K562 treated with DMSO at 1 percent for 12 hours (cell line): Measurements from ENCODE around the gene SPNS3. TPM values are rescaled to one million over a fixed set of nuclear protein-coding genes. Genes with fewer than 3 reads are reported as not detected.

Experiments used
- total RNA-seq: library from RNA; unstranded; fragments of 300-600 nt; gene quantifications from 2 replicates; pipeline ENCODE4 v1.2.3, GENCODE V29; 2022; ENCODE audit not compliant: insufficient read depth

The SPNS3 gene
- not detected in 2 replicates for total RNA-seq

DNA sequence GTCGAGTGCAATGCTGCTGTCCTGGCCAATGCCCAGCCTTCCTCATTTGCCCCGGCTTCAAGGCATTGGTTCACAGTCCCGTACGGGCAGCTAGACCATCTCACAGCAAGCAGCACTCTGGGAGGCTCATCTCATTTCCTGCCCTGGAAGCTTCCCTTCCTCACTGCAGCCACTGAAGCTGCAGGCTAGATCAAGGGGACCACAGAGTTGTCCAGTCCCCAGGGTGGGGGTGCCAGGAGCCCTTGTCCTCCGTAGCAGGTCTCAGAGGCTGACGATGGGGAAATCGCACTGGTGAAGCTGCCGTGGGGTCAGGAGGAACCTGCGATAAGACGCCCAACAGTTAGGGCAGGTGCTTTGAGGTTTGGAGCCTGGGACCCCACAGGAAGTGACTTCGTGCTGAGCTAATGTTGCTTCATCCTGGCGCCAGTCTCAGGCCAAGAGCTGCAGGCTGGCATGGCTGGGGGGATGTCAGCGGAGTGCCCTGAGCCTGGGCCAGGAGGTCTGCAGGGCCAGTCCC, at the start of gene SPNS3:
Gene SPNS3, plus strand, starts transcription at position 426 of the 517 bp plus-strand sequence. Its CDS starts 28 bp downstream, at position 454.

DNA sequence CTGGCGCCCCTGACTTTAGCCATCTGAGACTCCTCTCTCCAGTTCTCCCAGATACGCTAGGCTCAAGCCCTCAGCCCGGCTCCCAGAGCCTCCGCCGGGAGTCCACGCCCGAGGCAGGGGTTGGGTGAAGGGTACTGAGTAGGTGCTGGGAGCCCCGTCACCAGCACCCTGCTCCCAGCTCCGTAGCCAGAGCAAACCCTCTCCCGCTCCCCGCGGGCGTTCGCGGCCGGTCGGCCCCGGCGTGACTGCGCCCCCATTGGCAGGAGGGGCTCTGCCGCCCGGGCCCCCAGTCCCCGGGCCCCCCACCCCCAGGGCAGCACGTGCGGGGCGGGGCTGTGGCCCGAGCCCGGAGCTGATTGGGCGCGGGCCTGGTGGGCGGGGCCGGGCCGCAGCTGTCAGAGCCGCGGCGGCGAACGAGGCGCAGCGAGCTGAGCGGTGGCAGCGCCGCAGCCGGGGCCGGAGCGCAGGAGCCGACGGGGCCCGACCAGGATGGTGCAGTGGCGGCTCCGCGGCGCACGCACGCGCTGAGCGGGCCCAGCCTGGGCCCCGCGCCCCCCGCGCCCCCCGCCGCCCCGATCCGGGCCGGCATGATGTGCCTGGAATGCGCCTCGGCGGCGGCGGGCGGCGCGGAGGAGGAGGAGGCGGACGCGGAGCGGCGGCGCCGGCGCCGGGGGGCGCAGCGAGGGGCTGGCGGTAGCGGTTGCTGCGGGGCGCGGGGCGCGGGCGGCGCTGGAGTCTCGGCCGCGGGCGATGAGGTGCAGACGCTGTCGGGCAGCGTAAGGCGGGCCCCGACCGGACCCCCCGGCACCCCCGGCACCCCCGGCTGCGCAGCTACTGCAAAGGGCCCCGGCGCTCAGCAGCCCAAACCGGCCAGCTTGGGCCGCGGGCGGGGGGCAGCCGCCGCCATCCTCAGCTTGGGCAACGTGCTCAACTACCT, 65.0 kb downstream of the SPNS3 start, which contains the start of gene SPNS2:
Gene SPNS2, plus strand, starts transcription at position 421 of the 937 bp plus-strand sequence. Its CDS starts 167 bp downstream, at position 588.

Other genes with a start within 250 kb of the SPNS3 start
- gene ANKFY1, start 170.0 kb upstream of the SPNS3 start, total RNA-seq = 4.6 and 18.4 TPM in 2 replicates
- 22.8 and 50.6 TPM in 2 replicates for gene UBE2G1, start 67.3 kb upstream of the SPNS3 start, total RNA-seq
- gene SPNS2, start 64.9 kb downstream of the SPNS3 start, total RNA-seq = not detected in 2 replicates
- gene MYBBP1A, start 121.4 kb downstream of the SPNS3 start, total RNA-seq = 3.9 and 14.4 TPM in 2 replicates
- not detected in 2 replicates for gene GGT6, start 126.6 kb downstream of the SPNS3 start, total RNA-seq
- gene SMTNL2, start 150.6 kb downstream of the SPNS3 start, total RNA-seq = not detected in 2 replicates
- not detected in 2 replicates for gene ALOX15, start 207.7 kb downstream of the SPNS3 start, total RNA-seq